ENCODE data around the gene ARAP2. TPM values are rescaled to one million over a fixed set of nuclear protein-coding genes. Genes with fewer than 3 reads are reported as not detected.
"Not testable (repeated sequence)": the region's sequence is repeated elsewhere in the genome, so short reads cannot be mapped to it uniquely, and the experiment has no call there.

The ARAP2 gene
- polyA plus RNA-seq, 4 donors: 5.1 to 8.0 (median 6.6) TPM

DNA sequence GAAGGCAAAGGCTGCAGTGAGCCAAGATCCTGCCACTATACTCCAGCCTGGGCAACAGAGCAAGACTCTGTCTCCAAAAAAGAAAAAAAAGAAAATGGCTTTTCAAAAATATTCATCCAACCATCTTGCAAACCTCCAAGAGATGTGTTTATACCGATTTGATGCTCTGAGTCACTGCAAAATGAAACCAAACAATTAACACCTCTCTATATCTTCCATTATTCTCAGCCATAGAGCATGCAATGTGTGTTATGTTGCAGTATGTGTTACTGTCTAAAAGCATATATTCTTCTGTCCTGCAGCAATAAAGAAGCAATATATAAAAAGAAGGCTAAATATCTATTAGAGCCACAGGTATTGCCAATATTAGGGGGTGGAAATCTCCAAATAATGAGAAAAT is 51.4 kb downstream of the ARAP2 start:
- DNase-seq (ENCODE audit: low read depth in 4 of 4, low spot score in 3 of 4): no peak

DNA sequence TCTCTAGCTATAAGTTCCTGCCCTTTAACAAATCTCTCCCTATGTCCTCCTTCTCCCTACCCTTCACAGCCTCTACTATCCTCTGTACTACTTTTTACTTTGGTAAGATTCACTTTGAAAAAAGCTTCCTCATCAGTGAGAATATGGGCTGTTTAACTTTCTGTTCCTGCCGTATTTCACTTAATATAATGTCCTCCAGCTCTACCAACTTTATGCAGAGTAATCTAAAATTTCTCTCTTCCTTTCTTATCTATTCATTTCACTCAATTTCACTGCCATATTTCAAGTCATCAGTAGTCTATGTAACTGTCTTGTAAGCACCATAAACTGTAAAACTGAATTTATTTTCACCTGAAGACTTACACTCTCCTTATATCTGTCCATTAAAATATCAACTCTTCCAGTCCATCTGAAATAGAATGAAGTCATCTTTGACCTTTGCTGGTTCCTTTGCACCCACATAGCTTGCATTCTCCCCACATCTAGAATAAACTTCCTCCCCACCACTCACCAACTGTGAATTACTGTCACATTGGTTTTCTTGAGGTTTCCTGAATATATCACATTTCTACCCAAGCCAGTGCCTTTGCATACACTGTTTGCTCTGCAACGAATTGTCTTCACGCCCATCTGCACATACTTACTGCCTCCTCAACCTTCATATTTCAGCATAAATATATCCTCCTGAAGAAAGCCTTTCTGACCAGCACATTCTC is 54.6 kb downstream of the ARAP2 start:
- no peak for DNase-seq (ENCODE audit: low read depth in 4 of 4, low spot score in 3 of 4)

DNA sequence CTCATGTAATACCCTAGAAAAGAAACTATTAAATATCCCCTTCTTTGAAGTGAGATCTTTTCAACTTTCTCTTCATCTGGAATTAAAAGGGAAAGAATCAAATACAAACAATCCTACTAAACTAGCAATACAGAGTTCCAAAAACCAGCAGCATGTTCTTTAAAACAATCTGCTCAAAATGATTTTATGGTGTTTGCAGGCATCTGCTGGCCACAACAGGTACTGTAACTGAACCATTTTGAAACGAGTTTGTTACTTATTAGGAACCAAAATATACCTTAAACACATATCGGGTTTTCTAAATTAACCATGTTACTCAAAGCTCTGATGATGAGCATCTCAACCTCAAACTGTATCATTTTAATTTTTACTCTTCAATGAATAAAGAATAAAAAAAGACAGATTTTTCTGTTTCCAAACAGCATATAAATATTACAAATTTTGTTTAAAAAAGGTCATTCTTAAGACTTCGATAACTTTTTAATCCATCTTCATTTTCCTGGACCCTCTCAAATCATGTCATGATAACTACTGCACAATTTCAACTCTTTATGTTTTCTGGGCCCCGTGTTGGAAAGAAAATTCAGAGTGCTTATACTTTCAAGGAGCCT is 56.5 kb downstream of the ARAP2 start:
- peak in 2 of 4 donors; percentile 2 to 18 for DNase-seq (ENCODE audit: low read depth in 4 of 4, low spot score in 3 of 4)

DNA sequence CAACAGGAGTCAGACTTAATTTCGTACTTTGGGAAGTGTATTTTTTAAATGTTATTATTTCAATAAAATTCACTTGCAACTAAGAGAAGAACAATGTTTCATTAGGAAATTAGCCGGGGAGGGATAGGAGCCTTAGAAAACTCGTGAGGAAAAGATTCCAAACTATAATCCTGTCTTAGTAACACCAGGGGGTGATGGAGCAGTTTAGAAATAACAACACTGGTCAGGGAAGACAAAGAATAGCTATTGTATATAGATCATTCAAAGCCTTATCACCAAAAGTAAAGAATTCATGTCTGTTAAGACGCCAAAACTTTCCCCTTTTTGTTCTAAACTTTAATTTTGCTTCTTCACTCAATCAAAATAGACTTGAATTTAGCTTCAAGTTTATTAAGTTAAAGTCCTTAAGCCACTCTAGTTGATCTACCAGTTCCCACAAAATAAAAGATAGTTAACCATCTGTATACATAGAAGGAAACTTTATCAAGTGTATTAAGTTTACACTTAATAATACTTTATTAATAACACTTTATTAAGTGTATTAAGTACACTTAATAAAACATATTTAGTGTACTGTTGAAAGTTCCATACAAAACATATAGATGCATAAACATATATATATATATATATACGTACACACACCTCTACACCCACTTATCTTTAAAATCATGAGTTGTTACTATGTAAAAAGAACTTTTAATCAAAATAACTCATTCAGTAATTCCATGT is 60.5 kb downstream of the ARAP2 start:
- no peak for DNase-seq (ENCODE audit: low read depth in 4 of 4, low spot score in 3 of 4)

DNA sequence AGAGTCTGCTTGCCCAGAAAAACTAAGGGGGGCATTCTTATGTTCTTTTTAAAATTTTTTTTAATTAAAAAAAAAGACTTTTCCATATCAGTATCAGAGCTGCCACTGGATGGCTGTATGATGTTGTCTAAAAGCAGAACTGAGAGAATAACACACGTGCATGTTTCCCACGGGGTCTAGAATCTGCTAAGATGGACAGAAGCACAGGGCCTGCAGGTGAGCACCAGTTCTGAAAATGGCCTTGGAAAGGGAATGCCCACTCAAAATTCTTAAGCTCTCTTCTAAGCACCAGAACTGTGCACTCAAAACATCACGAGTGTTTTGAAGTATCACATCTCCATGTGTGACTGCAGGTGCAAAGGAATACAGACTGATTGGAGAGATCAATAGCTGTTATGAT is 61.1 kb downstream of the ARAP2 start:
- no peak for DNase-seq (ENCODE audit: low read depth in 4 of 4, low spot score in 3 of 4)

DNA sequence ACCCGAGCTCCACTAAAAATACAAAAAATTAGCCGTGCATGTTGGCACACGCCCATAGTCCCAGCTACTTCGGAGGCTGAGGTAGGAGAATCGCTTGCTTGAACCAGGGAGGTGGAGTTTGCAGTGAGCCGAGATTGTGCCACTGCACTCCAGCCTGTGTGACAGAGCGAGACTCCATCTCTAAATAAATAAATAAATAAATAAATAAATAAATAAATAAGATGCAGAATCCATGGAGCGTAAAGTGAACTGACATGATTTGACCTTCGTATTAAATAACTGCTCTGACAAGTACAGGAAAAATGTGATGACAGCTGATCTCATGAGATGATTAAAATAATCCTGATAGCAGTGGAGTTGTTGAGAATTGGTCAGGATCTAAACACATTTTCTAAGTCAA is 62.0 kb downstream of the ARAP2 start:
- not testable (repeated sequence) for DNase-seq (ENCODE audit: low read depth in 4 of 4, low spot score in 3 of 4)

DNA sequence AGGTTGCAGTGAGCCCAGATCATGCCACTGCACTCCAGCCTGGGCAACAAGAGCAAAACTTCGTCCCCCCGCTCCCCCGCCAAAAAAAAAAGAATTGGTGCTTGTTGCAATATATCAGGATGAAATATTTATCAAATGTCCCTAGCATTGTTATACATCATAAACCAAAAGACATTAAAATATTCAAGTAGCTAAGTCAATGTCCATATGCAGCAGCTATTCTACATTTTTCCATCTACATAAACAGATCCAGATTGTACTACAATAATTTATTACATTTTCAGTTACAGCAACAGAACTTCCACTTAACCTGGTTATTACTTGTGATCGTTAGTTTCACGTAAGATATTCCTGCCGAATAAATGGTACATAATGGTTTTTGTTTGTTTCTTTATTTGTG is 64.1 kb downstream of the ARAP2 start:
- no peak for DNase-seq (ENCODE audit: low read depth in 4 of 4, low spot score in 3 of 4)

DNA sequence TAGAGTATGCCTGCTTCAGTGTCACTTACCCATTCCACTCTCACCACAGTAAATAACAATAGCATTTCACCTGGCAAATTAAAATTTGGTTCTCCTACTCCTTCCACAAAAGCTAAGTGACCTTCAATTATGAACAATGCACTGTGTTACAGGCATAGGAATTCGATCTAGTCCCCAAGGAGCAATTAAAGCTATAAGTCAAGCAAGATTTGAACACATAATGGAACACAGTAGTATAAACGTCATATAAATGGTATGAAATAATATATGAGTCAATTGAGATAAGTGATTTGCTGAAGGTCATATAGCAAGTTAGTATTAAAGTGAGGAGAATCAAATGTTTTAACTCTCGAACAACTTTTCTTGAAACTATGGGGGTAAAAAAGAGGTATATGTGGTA is 65.8 kb downstream of the ARAP2 start:
- no peak for DNase-seq (ENCODE audit: low read depth in 4 of 4, low spot score in 3 of 4)

DNA sequence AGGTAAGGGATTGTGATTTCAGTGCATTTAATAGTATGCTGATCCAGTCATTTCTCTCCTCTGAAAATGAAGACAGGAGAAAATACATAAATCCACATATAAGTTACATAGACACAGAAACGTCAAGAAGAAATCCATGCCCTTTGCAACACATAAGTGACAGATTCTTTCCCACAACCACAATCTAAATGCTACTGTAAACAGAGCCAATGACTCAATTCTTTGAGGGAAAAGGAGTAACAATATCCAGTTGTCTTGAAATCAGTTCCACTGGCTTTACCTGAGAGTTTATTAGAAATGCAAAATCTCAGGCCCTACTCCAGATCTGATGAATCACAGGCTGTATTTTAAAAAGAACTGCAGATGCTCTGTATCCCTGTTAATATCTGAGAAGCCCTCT is 66.4 kb downstream of the ARAP2 start:
- DNase-seq (ENCODE audit: low read depth in 4 of 4, low spot score in 3 of 4): no peak

DNA sequence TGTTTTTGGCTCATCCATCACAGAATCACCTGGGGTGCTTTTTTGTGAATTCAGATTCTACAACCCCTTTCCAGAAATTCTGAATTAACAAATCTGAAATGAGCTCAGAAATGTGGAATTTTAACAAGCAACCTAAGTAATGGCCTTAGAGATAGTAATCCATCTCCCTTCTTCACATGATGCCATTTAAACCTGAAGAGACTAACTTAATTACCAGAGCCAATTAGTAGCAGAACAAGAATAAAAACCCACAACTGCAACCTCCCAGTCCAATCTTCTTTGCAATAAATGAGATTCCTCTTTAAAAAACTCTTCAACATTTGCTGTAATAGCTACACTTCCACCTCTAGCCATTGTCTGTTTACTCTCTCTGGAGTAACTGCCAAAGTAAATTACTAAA is 69.7 kb downstream of the ARAP2 start:
- DNase-seq (ENCODE audit: low read depth in 4 of 4, low spot score in 3 of 4): no peak

DNA sequence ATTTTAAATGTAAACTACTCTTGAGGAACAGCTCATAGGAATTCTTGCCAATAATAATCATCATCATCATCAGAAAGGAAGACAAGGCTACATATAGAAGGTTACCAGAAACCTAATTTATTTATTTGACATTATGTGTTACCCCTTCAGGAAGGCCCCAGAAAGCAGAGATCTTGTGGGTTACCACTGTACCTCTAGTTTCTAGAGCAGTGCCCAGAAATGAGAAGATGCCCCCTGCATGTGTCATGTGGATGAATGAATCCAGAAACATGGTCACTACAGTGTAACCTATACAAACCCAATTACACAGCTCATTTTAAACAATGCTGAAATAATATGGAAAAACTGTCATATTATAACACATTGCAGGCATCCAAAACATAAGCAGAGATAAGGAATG is 70.4 kb downstream of the ARAP2 start:
- DNase-seq (ENCODE audit: low read depth in 4 of 4, low spot score in 3 of 4): no peak

DNA sequence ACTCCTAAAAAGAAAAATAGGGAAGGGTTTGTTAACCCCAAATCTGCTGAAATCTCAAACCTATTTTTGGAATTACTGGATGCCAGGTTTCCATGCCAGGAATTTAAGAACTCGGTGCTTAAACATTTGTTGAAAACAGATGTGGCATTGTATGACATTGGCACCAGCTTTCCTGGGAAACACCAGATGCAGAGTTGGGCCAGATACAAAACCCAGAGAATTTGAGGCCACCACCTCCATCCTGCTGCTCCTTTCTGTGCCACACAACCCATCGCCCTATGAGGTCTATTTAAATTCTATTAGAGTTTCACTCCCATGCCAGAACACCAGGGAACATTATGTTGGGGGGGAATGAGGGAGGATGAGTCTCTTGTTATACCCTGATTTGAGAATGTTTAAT is 71.7 kb downstream of the ARAP2 start:
- DNase-seq (ENCODE audit: low read depth in 4 of 4, low spot score in 3 of 4): no peak

DNA sequence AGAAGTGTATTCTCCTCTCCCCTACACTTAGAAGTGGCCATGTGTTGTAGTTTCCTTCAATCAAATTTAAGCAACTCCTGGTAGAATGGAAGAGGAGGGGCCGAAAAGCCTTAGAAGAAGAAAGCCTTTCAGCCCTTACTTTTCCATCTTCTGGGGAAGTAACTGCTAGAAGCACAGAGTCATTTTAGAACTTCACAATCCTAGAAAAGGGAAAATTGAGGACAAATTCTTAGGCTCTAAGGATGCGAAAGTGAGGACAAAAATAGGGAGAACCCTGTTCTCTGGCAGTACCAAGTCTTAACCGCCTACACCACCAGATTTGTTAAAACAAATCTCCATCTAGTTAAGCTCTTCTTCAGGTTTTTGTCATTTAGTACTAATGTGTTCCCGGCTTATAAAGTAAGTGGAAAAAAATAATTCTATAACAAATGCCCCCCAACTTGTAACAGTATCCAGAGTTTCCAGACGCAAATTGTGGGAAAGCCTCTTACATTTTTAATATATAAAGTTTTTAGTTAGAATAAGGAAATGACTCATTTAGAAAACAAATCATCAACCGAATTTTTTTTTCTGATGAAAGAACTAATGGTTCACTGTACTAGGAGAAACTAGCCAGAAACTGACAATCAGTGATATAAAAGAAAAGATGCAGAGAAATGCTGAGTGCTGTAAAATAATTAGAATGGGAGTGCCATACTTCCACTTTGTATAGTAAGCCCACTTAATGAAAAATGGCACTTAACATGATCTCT is 76.0 kb downstream of the ARAP2 start:
- DNase-seq (ENCODE audit: low read depth in 4 of 4, low spot score in 3 of 4): no peak

DNA sequence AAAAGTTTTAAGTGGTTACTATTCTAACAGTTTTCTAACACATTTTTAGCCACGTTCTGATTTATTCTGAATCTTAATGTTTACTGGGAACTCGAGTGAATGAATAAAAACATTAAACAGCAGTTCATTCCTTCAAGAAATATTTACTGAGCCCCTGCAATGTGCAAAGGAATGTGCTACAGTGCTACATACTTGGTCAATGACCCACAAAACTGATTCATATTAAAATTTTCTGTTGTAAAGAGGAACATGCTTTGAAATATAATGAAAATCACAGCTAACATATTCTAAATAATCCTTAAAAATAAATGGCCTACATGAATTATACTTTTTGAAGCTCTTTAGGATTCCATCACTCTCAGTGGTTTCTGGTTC is 78.7 kb downstream of the ARAP2 start:
- no peak for DNase-seq (ENCODE audit: low read depth in 4 of 4, low spot score in 3 of 4)

DNA sequence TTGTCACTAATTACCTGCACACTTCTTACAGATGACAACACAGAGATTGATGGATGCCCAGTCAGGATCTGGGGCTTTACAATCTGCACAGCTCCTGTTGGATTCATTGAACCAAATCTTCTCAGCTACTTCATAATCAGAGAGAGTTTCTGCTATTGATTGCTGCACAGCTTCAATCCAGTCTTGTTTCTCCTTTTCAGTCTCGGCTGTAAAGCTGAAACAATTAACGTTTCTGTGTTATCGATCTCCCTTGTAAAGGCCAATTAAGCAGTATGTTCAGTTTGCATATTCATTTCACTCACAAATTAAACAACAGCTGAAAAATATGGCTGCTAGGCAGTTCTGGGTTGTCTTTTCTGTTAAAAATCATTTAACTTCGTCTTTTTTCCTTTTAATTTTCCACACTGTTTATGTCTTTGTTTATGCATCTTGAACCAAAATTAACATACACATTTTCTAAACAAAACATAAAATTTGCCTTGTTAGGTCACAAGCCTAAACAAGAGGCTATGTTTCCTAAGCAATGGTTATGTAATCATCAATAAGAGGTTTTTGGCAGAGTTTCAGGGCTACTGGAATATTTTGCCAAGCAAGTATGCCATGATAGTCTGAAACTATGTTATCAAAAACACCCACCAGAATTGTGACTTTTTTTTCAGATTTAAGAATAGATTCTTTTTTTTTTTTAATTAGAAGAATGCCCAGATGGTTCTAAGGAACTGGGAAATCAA is 79.2 kb downstream of the ARAP2 start:
- no peak for DNase-seq (ENCODE audit: low read depth in 4 of 4, low spot score in 3 of 4)

DNA sequence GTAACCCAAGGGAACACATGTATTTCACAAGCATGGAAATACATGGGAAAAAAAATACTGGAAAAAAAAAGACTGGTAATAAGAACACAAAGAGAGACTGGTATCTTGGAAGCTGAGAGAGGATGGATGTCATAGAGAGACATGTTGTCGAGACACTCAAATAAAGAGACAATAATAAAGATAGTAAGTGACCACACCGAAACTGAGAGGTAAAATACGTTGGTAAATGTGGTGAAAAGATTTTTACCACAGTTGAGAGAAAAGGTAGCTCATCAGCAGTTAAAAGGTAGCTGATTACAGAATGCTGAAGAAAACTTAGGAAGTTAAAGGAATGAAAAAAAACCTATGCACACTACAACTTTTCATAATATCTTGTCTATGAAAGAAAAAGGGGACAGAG is 81.1 kb downstream of the ARAP2 start:
- DNase-seq (ENCODE audit: low read depth in 4 of 4, low spot score in 3 of 4): no peak

DNA sequence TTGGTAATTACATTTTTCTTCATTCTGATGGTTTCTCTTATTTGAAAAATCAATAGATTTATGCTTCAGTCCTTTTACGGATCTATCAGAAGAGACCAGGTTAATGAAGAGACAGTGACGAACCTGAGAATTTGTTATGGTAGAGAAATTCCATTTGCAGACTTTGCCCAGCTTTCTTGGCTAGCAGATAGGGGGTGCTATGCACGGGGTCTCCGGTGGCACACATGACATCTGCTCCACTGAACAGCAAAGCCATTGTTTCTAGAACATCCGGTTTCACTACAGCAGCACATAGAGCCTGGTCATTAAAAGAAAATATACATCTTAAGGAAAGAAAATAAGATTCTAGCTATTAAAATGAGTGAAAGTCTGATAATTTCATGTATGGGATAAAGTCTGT is 85.1 kb downstream of the ARAP2 start:
- no peak for DNase-seq (ENCODE audit: low read depth in 4 of 4, low spot score in 3 of 4)

DNA sequence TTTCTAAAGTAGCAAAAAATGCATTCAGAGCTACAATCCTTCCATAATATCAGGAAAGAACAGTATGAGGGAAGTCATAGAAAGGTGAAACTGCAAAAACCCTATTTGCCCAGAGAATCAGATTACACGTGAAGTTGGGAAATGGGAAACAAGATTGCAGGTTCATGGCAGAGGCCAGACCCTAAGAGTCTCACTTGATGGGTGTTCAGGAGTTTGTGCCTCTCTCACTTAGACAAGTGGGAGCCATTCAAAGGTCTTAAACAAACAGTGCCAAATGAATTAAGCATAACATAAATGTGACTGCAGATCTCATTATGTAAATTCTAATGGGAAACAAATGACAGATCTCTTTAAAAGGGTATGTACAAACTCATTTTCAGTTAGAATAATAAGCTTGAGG is 91.6 kb downstream of the ARAP2 start:
- no peak for DNase-seq (ENCODE audit: low read depth in 4 of 4, low spot score in 3 of 4)

DNA sequence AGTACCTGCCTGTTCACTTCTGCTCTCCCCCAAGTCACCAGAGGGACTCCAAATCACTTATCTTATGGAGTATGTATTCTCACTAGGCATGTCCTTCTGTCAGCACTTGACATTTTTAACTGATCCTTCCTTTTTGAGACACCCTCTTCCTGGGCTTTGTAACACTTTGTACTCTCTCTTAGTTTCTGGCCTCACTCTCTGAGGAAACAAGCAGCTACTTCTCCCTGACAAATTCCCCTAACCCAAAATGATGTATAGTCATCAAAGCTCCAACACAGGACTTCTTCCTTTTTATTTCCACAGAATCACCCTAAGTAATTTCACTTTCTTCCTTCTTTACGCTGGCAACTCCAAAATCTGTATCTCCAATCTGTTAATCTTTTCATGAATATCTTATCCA is 101.8 kb downstream of the ARAP2 start:
- no peak for DNase-seq (ENCODE audit: low read depth in 4 of 4, low spot score in 3 of 4)

DNA sequence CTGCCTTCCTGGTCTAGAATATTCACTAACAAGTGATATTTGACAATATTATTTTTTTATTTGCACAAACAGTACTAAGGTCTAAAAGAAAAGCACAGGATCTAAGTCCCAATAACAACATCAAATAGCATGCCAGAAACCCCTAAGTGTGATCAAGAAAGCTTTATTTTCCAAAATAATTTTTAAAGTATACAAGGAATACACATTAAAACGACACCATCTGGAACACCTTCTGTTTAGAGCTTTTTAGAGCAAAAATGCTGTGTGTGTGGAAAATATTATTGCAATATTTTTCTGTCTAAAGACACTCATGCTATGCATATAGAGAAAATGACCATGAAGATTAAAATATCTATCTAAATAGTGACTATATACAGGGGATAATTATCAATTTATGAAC is 103.1 kb downstream of the ARAP2 start:
- DNase-seq (ENCODE audit: low read depth in 4 of 4, low spot score in 3 of 4): no peak

DNA sequence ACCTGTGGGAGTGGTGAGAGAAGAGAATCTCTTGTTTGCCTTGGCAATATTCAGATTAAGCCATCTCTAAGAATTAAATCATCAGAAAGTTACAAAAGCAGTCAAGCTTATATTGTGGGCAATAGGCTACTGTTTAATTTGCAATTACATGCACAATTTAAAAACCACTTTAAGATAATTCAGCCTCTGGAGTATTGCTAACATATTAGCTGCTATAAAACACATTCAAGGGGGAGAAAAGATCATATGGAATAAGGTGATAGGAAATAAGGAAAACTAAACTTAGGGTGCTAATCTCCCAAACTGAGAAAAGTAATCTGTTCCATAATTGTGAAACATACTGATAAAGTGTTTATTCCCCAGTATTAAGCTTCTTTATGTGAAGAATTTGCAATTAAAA is 103.9 kb downstream of the ARAP2 start:
- DNase-seq (ENCODE audit: low read depth in 4 of 4, low spot score in 3 of 4): no peak
